ENCODE results near the gene TMEFF2. TPM values are rescaled to one million over a fixed set of nuclear protein-coding genes. Genes with fewer than 3 reads are reported as not detected.

The TMEFF2 gene
- total RNA-seq, 2 experiments from 2014 or later: not detected

- Histone ChIP-seq H2AFZ (ENCODE audit: low read length) (no peak overlapping the region), H3K4me3 (ENCODE audit: low read depth, low read length, poor library complexity, severe bottlenecking) (no peak overlapping the region), H3K36me3 (ENCODE audit: insufficient read depth, low read length) (no peaks in the 10 kb centered on the region), H3K27ac (ENCODE audit: low read depth, low read length, poor library complexity, severe bottlenecking) (no peak overlapping the region), H3K79me2 (ENCODE audit: insufficient read depth, low read depth, low read length) (no peaks in the 10 kb centered on the region), H3K9me2 (ENCODE audit: insufficient read depth, low read length) (no peaks in the 10 kb centered on the region), H4K20me1 (ENCODE audit: insufficient read depth, low read length) (no peaks in the 10 kb centered on the region), H3K9me3 (ENCODE audit: low read length) (no peaks in the 10 kb centered on the region), H3K4me1 (ENCODE audit: insufficient read depth, low read length, poor library complexity, severe bottlenecking) (no peaks in the 10 kb centered on the region), H3K4me2 (ENCODE audit: low read length) (no peak overlapping the region)
- intact Hi-C loops (cut with micrococcal nuclease; ENCODE audit: unreplicated experiment): no loop called here
- BruUV-seq (replicated peaks): no TSS peak
- no peak for DNase-seq (ENCODE audit: low spot score)
- POLR2A ChIA-PET: interaction anchor here (0.6 kb wide), 1 partner anchor 62 kb away, joined by 4 read pairs; no protein-coding TSS in a partner anchor
- CTCF ChIA-PET (ENCODE audit: unreplicated experiment): interaction anchor here (0.9 kb wide), 1 partner anchor 11 kb away, joined by 3 read pairs; no protein-coding TSS in a partner anchor
- TF ChIP-seq EZH2phosphoT487 (IDR thresholded peaks at IDR 0.05; ENCODE audit: borderline replicate concordance, low read depth, low read length) (no peak), CTCF (conservative IDR thresholded peaks at IDR 0.05; ENCODE audit: low read length) (no peak)
These were observed 262.4 kb downstream of the TMEFF2 start for GRCh38 chr2:191932286-191932685.

GRCh38 chr2:191931329-191931728 is 263.4 kb downstream of the TMEFF2 start:
- H3K9me3 ChIP-seq (ENCODE audit: low read length): no peaks in the 10 kb centered on the region
- no peaks in the 10 kb centered on the region for H4K20me1 ChIP-seq (ENCODE audit: insufficient read depth, low read length)
- H3K79me2 ChIP-seq (ENCODE audit: insufficient read depth, low read depth, low read length): no peaks in the 10 kb centered on the region
- no peaks in the 10 kb centered on the region for H3K36me3 ChIP-seq (ENCODE audit: insufficient read depth, low read length)
- BruUV-seq (replicated peaks): no TSS peak
- H3K4me3 ChIP-seq (ENCODE audit: low read depth, low read length, poor library complexity, severe bottlenecking): no peak overlapping the region
- no peaks in the 10 kb centered on the region for H3K9me2 ChIP-seq (ENCODE audit: insufficient read depth, low read length)
- ChIA-PET POLR2A (interaction anchor here (0.7 kb wide), 2 partner anchors 14 to 337 kb away, joined by 3 to 4 read pairs; no protein-coding TSS in a partner anchor), CTCF (ENCODE audit: unreplicated experiment) (no interaction called here)
- no peak for DNase-seq (ENCODE audit: low spot score)
- no peak overlapping the region for H3K4me2 ChIP-seq (ENCODE audit: low read length)
- no peaks in the 10 kb centered on the region for H3K4me1 ChIP-seq (ENCODE audit: insufficient read depth, low read length, poor library complexity, severe bottlenecking)
- intact Hi-C loops (cut with micrococcal nuclease; ENCODE audit: unreplicated experiment): no loop called here
- no peak overlapping the region for H2AFZ ChIP-seq (ENCODE audit: low read length)
- TF ChIP-seq EZH2phosphoT487 (IDR thresholded peaks at IDR 0.05; ENCODE audit: borderline replicate concordance, low read depth, low read length) (no peak), CTCF (conservative IDR thresholded peaks at IDR 0.05; ENCODE audit: low read length) (no peak)
- H3K27ac ChIP-seq (ENCODE audit: low read depth, low read length, poor library complexity, severe bottlenecking): no peak overlapping the region

- BruUV-seq (replicated peaks): no TSS peak
- Histone ChIP-seq H3K4me2 (ENCODE audit: low read length) (no peak overlapping the region), H3K36me3 (ENCODE audit: insufficient read depth, low read length) (no peaks in the 10 kb centered on the region), H3K9me3 (ENCODE audit: low read length) (no peaks in the 10 kb centered on the region), H4K20me1 (ENCODE audit: insufficient read depth, low read length) (no peaks in the 10 kb centered on the region), H3K27ac (ENCODE audit: low read depth, low read length, poor library complexity, severe bottlenecking) (no peak overlapping the region), H3K79me2 (ENCODE audit: insufficient read depth, low read depth, low read length) (no peaks in the 10 kb centered on the region), H3K4me3 (ENCODE audit: low read depth, low read length, poor library complexity, severe bottlenecking) (no peak overlapping the region), H2AFZ (ENCODE audit: low read length) (no peak overlapping the region), H3K9me2 (ENCODE audit: insufficient read depth, low read length) (no peaks in the 10 kb centered on the region), H3K4me1 (ENCODE audit: insufficient read depth, low read length, poor library complexity, severe bottlenecking) (no peaks in the 10 kb centered on the region)
- intact Hi-C loops (cut with micrococcal nuclease; ENCODE audit: unreplicated experiment): no loop called here
- TF ChIP-seq EZH2phosphoT487 (IDR thresholded peaks at IDR 0.05; ENCODE audit: borderline replicate concordance, low read depth, low read length): no peak
- TF ChIP-seq CTCF (conservative IDR thresholded peaks at IDR 0.05; ENCODE audit: low read length): no peak
- DNase-seq (ENCODE audit: low spot score): no peak
- ChIA-PET CTCF (ENCODE audit: unreplicated experiment) (no interaction called here), POLR2A (interaction anchor here (0.7 kb wide), 1 partner anchor 301 kb away, joined by 3 read pairs; no protein-coding TSS in a partner anchor)
These were observed 264.5 kb downstream of the TMEFF2 start for GRCh38 chr2:191930205-191930604.
